Measurements from ENCODE around the gene MGP.

The MGP gene

GRCh38 chr12:14860490-14860889 lies 25.2 kb downstream of the MGP start:
- DNase-seq (ENCODE audit: low read depth), result no peak

- DNase-seq (ENCODE audit: low read depth), result no peak
Measured at GRCh38 chr12:14858513-14858912, 27.1 kb downstream of the MGP start.

- no peak for DNase-seq (ENCODE audit: low read depth)
Measured at GRCh38 chr12:14854586-14855183, 31.0 kb downstream of the MGP start.

GRCh38 chr12:14853961-14854360 lies 31.7 kb downstream of the MGP start:
- DNase-seq (ENCODE audit: low read depth), result no peak

- no peak for DNase-seq (ENCODE audit: low read depth)
Measured at GRCh38 chr12:14852880-14853279, 32.8 kb downstream of the MGP start.

GRCh38 chr12:14850929-14851663 lies 34.6 kb downstream of the MGP start:
- DNase-seq (ENCODE audit: low read depth), result no peak

GRCh38 chr12:14849661-14850060 lies 36.0 kb downstream of the MGP start:
- no peak for DNase-seq (ENCODE audit: low read depth)

GRCh38 chr12:14846876-14847580 lies 38.6 kb downstream of the MGP start:
- no peak for DNase-seq (ENCODE audit: low read depth)

GRCh38 chr12:14846042-14846587 lies 39.5 kb downstream of the MGP start:
- DNase-seq (ENCODE audit: low read depth), result no peak

- no peak for DNase-seq (ENCODE audit: low read depth)
Measured at GRCh38 chr12:14845350-14845750, 40.3 kb downstream of the MGP start.

GRCh38 chr12:14844401-14844800 lies 41.3 kb downstream of the MGP start:
- DNase-seq (ENCODE audit: low read depth), result no peak

GRCh38 chr12:14843425-14843887 lies 42.2 kb downstream of the MGP start, which contains the start of gene ART4:
Gene ART4 (minus strand): TSS chr12:14843526. CDS start chr12:14843113, 413 bp downstream.
- no peak for DNase-seq (ENCODE audit: low read depth)

- DNase-seq (ENCODE audit: low read depth), result no peak
Measured at GRCh38 chr12:14842315-14842714, 43.3 kb downstream of the MGP start.

- DNase-seq (ENCODE audit: low read depth), result peak; percentile 49
Measured at GRCh38 chr12:14841761-14842160, 43.9 kb downstream of the MGP start.

- DNase-seq (ENCODE audit: low read depth), result no peak
Measured at GRCh38 chr12:14840616-14841015, 45.0 kb downstream of the MGP start.

- no peak for DNase-seq (ENCODE audit: low read depth)
Measured at GRCh38 chr12:14839262-14839661, 46.4 kb downstream of the MGP start.

GRCh38 chr12:14836336-14837210 lies 49.1 kb downstream of the MGP start:
- DNase-seq (ENCODE audit: low read depth), result peak; percentile 56

- DNase-seq (ENCODE audit: low read depth), result no peak
Measured at GRCh38 chr12:14834509-14834908, 51.1 kb downstream of the MGP start.

GRCh38 chr12:14833952-14834351 lies 51.7 kb downstream of the MGP start:
- no peak for DNase-seq (ENCODE audit: low read depth)

- DNase-seq (ENCODE audit: low read depth), result no peak
Measured at GRCh38 chr12:14833336-14833735, 52.3 kb downstream of the MGP start.

Measured in GM04503 (cell line).